ENCODE results near the gene B3GAT3.
"Not testable (repeated sequence)": the region's sequence is repeated elsewhere in the genome, so short reads cannot be mapped to it uniquely, and the experiment has no call there.

B3GAT3 gene

DNA sequence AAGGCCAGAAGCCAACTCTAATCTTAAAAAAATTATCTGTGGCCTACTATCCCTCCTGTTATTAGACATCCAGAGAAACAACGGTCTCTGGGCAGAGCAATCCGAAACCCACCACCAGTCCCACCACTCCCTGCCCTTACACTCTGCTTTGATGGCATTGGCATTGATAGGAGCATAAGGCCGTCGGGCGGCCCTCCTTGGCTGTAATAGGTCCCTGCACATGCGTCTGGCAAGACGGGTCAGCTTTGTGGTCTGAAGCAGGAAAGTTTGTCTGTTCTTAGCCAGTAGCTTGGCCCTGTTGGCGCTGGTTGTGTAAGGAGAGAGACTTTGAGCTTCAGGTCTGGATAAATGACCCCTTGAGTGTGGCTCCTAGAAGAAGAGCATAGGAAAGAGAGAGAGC lies 26.7 kb downstream of the B3GAT3 start:
- Histone ChIP-seq H3K9me3 (ENCODE audit: control insufficient read depth in 2 of 2, low read length in 2 of 2) (no peaks in the 10 kb centered on the region), H3K27ac (ENCODE audit: low read depth in 2 of 2, low read length in 2 of 2) (no peak overlapping the region), H3K4me3 (ENCODE audit: low read length in 2 of 2) (no peak overlapping the region), H3K4me1 (ENCODE audit: control insufficient read depth in 2 of 2, insufficient read depth in 2 of 2, low read length in 2 of 2) (peaks cover 23 to 25% of the 10 kb centered on the region in 2 donors), H3K27me3 (ENCODE audit: control insufficient read depth in 2 of 2, insufficient read depth in 2 of 2, low read length in 2 of 2) (no peaks in the 10 kb centered on the region), H3K9ac (ENCODE audit: low read depth in 1 of 2, low read length in 2 of 2) (no peak overlapping the region), H3K36me3 (ENCODE audit: control insufficient read depth in 2 of 2, insufficient read depth in 2 of 2, low read length in 2 of 2) (peaks cover 47 to 51% of the 10 kb centered on the region in 2 donors)

DNA sequence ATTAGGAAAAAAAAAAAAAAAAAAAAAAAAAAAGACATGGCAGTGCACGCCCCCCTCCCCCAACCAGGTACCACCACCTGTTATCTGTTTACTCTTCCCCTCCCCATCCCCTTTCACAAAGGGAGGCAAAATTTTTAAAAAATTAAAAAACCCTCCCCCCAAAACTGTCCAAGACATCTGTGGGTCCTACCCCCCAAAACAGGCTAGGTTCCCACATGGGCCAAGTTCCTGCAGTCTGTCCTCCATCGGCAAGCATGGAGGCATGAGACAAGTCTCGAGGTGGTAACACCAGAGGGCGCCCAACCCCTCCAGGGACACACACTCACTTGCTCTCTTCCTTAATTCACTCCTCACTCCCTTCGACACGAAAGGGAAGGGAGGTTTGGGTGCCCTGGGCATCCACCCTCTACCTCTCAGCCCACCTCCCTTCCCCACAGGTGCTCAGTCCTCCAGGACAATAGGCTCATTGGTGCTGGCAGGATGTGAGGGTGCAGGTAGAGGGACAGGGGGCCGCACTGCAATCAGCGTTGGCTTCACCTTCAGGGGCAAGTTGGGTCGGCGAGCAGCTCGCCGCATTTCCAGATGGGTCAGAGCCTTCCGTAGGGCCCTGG lies 28.2 kb downstream of the B3GAT3 start:
- Histone ChIP-seq H3K9ac (ENCODE audit: low read depth in 1 of 2, low read length in 2 of 2) (no peak overlapping the region), H3K27me3 (ENCODE audit: control insufficient read depth in 2 of 2, insufficient read depth in 2 of 2, low read length in 2 of 2) (no peaks in the 10 kb centered on the region), H3K27ac (ENCODE audit: low read depth in 2 of 2, low read length in 2 of 2) (no peak overlapping the region), H3K4me3 (ENCODE audit: low read length in 2 of 2) (no peak overlapping the region), H3K4me1 (ENCODE audit: control insufficient read depth in 2 of 2, insufficient read depth in 2 of 2, low read length in 2 of 2) (peaks cover 12 to 17% of the 10 kb centered on the region in 2 donors), H3K36me3 (ENCODE audit: control insufficient read depth in 2 of 2, insufficient read depth in 2 of 2, low read length in 2 of 2) (peaks cover 49 to 50% of the 10 kb centered on the region in 2 donors), H3K9me3 (ENCODE audit: control insufficient read depth in 2 of 2, low read length in 2 of 2) (no peaks in the 10 kb centered on the region)

DNA sequence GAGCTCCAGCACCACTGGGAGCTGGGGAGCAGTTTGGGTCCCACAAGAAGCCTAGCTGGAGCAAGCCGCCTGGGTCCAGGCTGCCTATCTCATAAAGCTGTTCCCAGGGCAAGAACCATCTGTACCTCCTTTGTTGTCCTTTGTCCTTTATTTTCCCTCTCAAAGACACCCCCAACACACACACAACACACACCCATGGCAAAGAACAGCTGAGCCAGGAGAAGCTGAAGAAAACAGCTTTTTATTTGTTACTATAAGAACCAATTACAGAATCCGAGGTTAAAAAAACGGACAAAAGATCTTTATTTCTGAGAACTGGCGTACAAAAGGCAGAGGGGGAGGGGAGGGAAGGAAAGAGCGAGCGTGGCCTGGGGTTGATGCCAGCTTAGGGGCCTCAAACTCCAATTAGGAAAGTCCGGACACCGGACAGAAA lies 28.8 kb downstream of the B3GAT3 start:
- H3K36me3 ChIP-seq (ENCODE audit: control insufficient read depth in 2 of 2, insufficient read depth in 2 of 2, low read length in 2 of 2), result peaks cover 45 to 47% of the 10 kb centered on the region in 2 donors
- H3K9ac ChIP-seq (ENCODE audit: low read depth in 1 of 2, low read length in 2 of 2), result peak overlapping the region in 1 of 2 donors; percentile 92
- peaks cover 12 to 17% of the 10 kb centered on the region in 2 donors for H3K4me1 ChIP-seq (ENCODE audit: control insufficient read depth in 2 of 2, insufficient read depth in 2 of 2, low read length in 2 of 2)
- H3K4me3 ChIP-seq (ENCODE audit: low read length in 2 of 2), result no peak overlapping the region
- H3K9me3 ChIP-seq (ENCODE audit: control insufficient read depth in 2 of 2, low read length in 2 of 2), result no peaks in the 10 kb centered on the region
- H3K27ac ChIP-seq (ENCODE audit: low read depth in 2 of 2, low read length in 2 of 2), result peak overlapping the region in 1 of 2 donors; percentile 94
- H3K27me3 ChIP-seq (ENCODE audit: control insufficient read depth in 2 of 2, insufficient read depth in 2 of 2, low read length in 2 of 2), result no peaks in the 10 kb centered on the region

DNA sequence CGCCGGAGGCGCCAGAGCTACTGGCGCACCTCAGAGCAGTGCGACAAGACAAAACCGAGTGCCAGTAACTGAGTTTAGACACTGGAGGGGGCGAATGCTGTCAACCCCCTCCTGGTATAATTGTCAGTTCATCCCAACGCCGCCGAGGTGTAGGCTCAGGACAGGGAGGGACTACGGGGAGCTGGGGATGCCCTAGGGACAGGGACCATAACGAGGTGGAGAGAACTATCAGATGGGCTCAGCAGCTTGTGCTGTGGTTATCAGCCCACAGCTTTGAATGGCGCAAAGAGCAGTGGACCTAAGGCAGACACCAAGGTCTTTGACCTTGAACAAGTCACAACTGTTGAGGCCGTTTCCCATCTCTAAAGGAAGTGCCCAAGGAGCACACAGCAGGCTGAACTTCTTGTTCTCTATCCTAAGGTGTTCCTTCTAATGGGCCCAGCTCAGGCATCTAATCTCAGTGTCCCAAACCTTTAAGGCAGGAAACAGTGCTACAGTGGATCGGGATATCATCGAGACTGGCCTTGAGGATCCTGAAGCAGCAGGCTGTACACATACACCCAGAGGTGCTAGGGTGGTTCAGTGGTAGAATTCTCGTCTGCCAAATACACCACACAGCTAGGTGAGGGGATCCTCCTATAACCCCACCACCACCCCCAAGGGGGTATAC lies 29.5 kb downstream of the B3GAT3 start:
- peak overlapping the region; percentile 92 to 93 for H3K9ac ChIP-seq (ENCODE audit: low read depth in 1 of 2, low read length in 2 of 2)
- H3K27me3 ChIP-seq (ENCODE audit: control insufficient read depth in 2 of 2, insufficient read depth in 2 of 2, low read length in 2 of 2), result no peaks in the 10 kb centered on the region
- no peaks in the 10 kb centered on the region for H3K9me3 ChIP-seq (ENCODE audit: control insufficient read depth in 2 of 2, low read length in 2 of 2)
- peak overlapping the region; percentile 89 to 94 for H3K27ac ChIP-seq (ENCODE audit: low read depth in 2 of 2, low read length in 2 of 2)
- peaks cover 42 to 47% of the 10 kb centered on the region in 2 donors for H3K36me3 ChIP-seq (ENCODE audit: control insufficient read depth in 2 of 2, insufficient read depth in 2 of 2, low read length in 2 of 2)
- peak overlapping the region; percentile 83 to 96 for H3K4me3 ChIP-seq (ENCODE audit: low read length in 2 of 2)
- peaks cover 12 to 17% of the 10 kb centered on the region in 2 donors for H3K4me1 ChIP-seq (ENCODE audit: control insufficient read depth in 2 of 2, insufficient read depth in 2 of 2, low read length in 2 of 2)

DNA sequence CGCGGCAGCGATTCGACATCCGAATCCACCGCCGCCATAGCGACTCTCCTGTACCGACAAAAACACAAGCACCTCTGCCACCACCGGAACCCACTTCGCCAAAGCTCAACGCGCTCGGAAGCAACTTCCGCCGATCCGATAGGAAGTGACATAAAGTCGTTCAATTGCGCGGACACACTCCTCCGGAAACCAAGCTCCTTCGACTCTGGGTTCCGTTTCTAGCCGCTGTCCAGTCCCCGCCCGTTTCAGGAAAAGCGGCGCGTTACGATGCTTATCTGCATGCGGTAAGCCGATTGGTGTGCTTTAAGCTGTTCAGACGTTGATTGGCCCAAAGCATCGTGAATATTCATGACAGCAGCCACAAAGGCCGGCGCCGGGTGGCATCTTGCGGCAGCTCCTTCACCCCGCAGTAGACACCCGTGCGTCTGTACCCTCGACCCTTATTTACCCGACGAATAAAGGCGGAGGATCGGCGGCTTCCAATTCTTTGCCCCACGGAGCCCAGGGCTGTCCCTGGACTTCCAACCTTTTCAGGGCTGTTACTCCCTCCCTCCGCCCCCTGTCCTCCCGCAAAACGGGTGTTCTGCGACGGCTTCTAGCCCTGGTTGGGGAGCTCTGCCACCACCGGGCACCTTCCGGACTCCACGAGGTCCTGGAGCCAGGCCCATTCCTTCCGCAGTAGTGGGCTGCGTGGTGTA lies 30.2 kb downstream of the B3GAT3 start, which contains the start of gene TUT1:
Gene TUT1, minus strand, starts transcription at position 76 of the 698 bp plus-strand sequence. Its CDS starts 38 bp downstream, at position 38.
- Histone ChIP-seq H3K27me3 (ENCODE audit: control insufficient read depth in 2 of 2, insufficient read depth in 2 of 2, low read length in 2 of 2) (no peaks in the 10 kb centered on the region), H3K27ac (ENCODE audit: low read depth in 2 of 2, low read length in 2 of 2) (peak within 1 kb of the TSS; percentile 90 to 94), H3K9ac (ENCODE audit: low read depth in 1 of 2, low read length in 2 of 2) (peak within 1 kb of the TSS; percentile 93 to 95), H3K4me3 (ENCODE audit: low read length in 2 of 2) (peak within 1 kb of the TSS; percentile 83 to 96), H3K36me3 (ENCODE audit: control insufficient read depth in 2 of 2, insufficient read depth in 2 of 2, low read length in 2 of 2) (peaks cover 37 to 43% of the 10 kb centered on the region in 2 donors), H3K4me1 (ENCODE audit: control insufficient read depth in 2 of 2, insufficient read depth in 2 of 2, low read length in 2 of 2) (peaks cover 12 to 17% of the 10 kb centered on the region in 2 donors), H3K9me3 (ENCODE audit: control insufficient read depth in 2 of 2, low read length in 2 of 2) (no peaks in the 10 kb centered on the region)

DNA sequence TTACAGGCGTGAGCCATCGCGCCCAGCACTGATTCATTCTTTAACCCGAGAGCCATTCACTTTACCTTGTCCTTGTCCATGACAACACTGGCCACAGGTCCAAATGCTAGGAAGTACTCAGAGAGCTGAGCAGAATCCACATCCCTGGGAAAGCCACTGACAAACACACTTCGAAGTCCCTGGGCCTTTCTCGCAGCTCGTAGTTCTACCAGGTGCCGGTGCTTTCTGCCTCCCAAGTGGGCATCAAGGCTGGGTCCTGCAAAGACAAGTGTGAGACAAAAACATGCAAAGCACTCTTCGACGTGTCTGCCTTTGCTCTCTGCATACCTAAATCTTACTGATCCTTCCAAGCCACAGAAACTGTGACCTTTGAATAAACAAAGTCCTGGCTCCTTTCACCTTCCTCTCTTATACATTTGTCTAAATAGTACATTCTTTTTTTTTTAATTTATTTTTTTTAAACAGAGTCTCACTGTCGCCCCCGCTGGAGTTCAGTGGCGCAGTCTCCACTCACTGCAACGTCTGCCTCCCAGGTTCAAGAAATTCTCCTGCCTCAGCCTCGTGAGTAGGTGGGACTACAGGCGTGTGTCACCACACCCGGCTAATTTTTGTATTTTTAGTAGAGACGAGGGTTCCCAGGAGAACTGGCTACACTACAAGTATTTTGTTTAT lies 32.7 kb downstream of the B3GAT3 start:
- Histone ChIP-seq H3K9me3 (ENCODE audit: control insufficient read depth in 2 of 2, low read length in 2 of 2) (no peaks in the 10 kb centered on the region), H3K4me3 (ENCODE audit: low read length in 2 of 2) (no peak overlapping the region), H3K27me3 (ENCODE audit: control insufficient read depth in 2 of 2, insufficient read depth in 2 of 2, low read length in 2 of 2) (no peaks in the 10 kb centered on the region), H3K27ac (ENCODE audit: low read depth in 2 of 2, low read length in 2 of 2) (no peak overlapping the region), H3K36me3 (ENCODE audit: control insufficient read depth in 2 of 2, insufficient read depth in 2 of 2, low read length in 2 of 2) (peaks cover 15 to 25% of the 10 kb centered on the region in 2 donors), H3K9ac (ENCODE audit: low read depth in 1 of 2, low read length in 2 of 2) (no peak overlapping the region), H3K4me1 (ENCODE audit: control insufficient read depth in 2 of 2, insufficient read depth in 2 of 2, low read length in 2 of 2) (peaks cover 12 to 17% of the 10 kb centered on the region in 2 donors)

DNA sequence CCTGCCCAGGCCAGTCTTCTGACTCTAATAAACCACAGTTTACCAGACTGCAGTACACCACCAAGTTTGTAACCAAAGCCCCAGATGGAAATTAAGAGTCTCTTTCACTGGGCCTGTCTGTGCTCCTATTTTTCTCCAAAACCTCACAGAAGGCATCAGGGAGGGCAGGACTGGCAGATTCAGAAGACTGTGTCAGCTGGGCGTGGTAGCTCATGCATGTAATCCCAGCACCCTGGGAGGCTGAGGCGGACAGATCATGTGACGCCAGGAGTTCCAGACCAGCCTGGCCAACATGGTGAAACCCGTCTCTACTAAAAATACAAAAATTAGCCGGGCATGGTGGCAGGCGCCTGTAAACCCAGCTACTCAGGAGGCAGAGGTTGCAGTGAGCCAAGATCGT lies 36.4 kb downstream of the B3GAT3 start:
- not testable (repeated sequence) for H3K27ac ChIP-seq (ENCODE audit: low read depth in 2 of 2, low read length in 2 of 2); H3K27me3 ChIP-seq (ENCODE audit: control insufficient read depth in 2 of 2, insufficient read depth in 2 of 2, low read length in 2 of 2); H3K4me1 ChIP-seq (ENCODE audit: control insufficient read depth in 2 of 2, insufficient read depth in 2 of 2, low read length in 2 of 2); H3K4me3 ChIP-seq (ENCODE audit: low read length in 2 of 2); H3K9ac ChIP-seq (ENCODE audit: low read depth in 1 of 2, low read length in 2 of 2); H3K9me3 ChIP-seq (ENCODE audit: control insufficient read depth in 2 of 2, low read length in 2 of 2)
- peaks cover 16 to 24% of the 10 kb centered on the region in 2 donors for H3K36me3 ChIP-seq (ENCODE audit: control insufficient read depth in 2 of 2, insufficient read depth in 2 of 2, low read length in 2 of 2)

DNA sequence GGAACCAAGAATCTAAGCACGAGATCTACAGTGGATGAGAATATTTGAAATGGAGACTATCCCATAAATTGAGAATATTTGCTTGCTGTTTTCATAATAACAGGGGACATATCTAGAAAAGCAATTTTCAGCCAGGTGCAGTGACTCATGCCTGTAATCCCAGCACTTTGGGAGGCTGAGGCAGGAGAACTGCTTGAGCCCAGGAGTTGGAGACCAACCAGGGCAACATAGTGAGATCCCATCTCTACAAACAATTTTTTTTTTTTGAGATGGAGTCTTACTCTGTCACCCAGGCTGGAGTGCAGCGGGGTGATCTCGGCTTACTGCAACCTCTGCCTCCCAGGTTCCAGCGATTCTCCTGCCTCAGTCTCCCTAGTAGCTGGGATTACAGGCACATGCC lies 40.1 kb downstream of the B3GAT3 start:
- H3K4me3 ChIP-seq (ENCODE audit: low read length in 2 of 2); H3K9ac ChIP-seq (ENCODE audit: low read depth in 1 of 2, low read length in 2 of 2); H3K4me1 ChIP-seq (ENCODE audit: control insufficient read depth in 2 of 2, insufficient read depth in 2 of 2, low read length in 2 of 2); H3K9me3 ChIP-seq (ENCODE audit: control insufficient read depth in 2 of 2, low read length in 2 of 2); H3K27me3 ChIP-seq (ENCODE audit: control insufficient read depth in 2 of 2, insufficient read depth in 2 of 2, low read length in 2 of 2); H3K27ac ChIP-seq (ENCODE audit: low read depth in 2 of 2, low read length in 2 of 2): not testable (repeated sequence)
- peaks cover 18 to 30% of the 10 kb centered on the region in 2 donors for H3K36me3 ChIP-seq (ENCODE audit: control insufficient read depth in 2 of 2, insufficient read depth in 2 of 2, low read length in 2 of 2)

DNA sequence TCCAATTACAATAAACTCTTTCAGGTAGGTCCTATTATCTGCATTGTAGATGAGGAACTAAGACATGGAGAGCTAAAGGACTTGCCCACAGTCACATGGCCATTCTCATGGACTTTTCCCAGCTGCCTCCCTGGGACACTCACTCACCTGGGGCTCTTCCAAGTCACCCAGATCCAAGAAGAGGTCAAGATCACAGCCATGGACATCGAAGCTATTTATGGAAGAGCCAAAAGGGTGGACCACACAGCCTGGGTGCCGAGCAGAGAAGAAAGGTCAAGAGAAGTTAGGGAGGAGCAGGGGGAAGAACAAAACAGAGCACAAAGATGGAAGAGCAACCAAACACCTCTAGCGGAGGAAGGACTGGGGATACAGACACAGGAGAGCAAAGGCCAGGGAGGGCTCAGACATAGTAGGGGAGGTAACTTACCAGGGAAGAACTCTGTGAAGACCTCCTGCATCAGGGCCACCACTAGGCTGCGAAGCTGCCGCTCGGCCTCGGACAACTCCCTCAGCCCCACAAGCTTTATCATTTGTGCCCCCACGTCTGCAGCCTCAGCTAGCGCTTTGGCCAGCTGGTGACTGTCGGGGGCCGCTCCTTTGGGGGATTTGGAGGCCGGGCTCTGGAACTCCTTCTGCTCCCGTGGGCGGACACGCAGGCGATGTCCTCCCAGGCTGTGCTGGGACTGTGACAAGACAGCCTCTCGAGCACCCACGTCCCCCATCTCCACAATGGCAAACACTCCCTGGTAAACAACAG lies 40.6 kb downstream of the B3GAT3 start:
- H3K27ac ChIP-seq (ENCODE audit: low read depth in 2 of 2, low read length in 2 of 2), result no peak overlapping the region
- H3K9ac ChIP-seq (ENCODE audit: low read depth in 1 of 2, low read length in 2 of 2), result no peak overlapping the region
- H3K9me3 ChIP-seq (ENCODE audit: control insufficient read depth in 2 of 2, low read length in 2 of 2), result no peaks in the 10 kb centered on the region
- H3K4me1 ChIP-seq (ENCODE audit: control insufficient read depth in 2 of 2, insufficient read depth in 2 of 2, low read length in 2 of 2), result peaks cover 0 to 5% of the 10 kb centered on the region in 2 donors
- H3K4me3 ChIP-seq (ENCODE audit: low read length in 2 of 2), result no peak overlapping the region
- H3K27me3 ChIP-seq (ENCODE audit: control insufficient read depth in 2 of 2, insufficient read depth in 2 of 2, low read length in 2 of 2), result no peaks in the 10 kb centered on the region
- H3K36me3 ChIP-seq (ENCODE audit: control insufficient read depth in 2 of 2, insufficient read depth in 2 of 2, low read length in 2 of 2), result peaks cover 18 to 33% of the 10 kb centered on the region in 2 donors

Data from mucosa of rectum (tissue), 2 donors.